Measurements from ENCODE around the gene SECISBP2. TPM values are rescaled to one million over a fixed set of nuclear protein-coding genes. Genes with fewer than 3 reads are reported as not detected.

SECISBP2 gene
- total and polyA plus RNA-seq, 2 of the 13 experiments (the other 11 are each of a cell fraction or from before 2014, with no cell fraction given): 32.4 to 38.0 TPM

GRCh38 chr9:89357331-89358197, 39.3 kb downstream of the SECISBP2 start (continued):
- TF ChIP-seq SOX13 (IDR thresholded peaks at IDR 0.05) (peak; percentile 93), SOX13 (CRISPR knock-in tag; conservative IDR thresholded peaks at IDR 0.05 in 1 of 2, IDR thresholded peaks at IDR 0.05 in 1 of 2) (peak in 1 of 2 experiments; percentile 97; a peak in 2 of 4 replicates), ZNF382 (CRISPR knock-in tag; IDR thresholded peaks at IDR 0.05; ENCODE audit: borderline replicate concordance) (no peak), ZNF775 (CRISPR knock-in tag; IDR thresholded peaks at IDR 0.05; ENCODE audit: borderline replicate concordance) (no peak), KAT7 (CRISPR knock-in tag; IDR thresholded peaks at IDR 0.05; ENCODE audit: borderline replicate concordance) (peak; percentile 83), ZEB1 (IDR thresholded peaks at IDR 0.05; ENCODE audit: insufficient replicate concordance, low read depth) (peak; percentile 98), ZFP36L1 (CRISPR knock-in tag; IDR thresholded peaks at IDR 0.05) (0 out of 2 replicates have a peak, but pooled peaks have one; percentile 60), MIER3 (CRISPR knock-in tag; IDR thresholded peaks at IDR 0.05; ENCODE audit: borderline replicate concordance) (peak; percentile 93; the same call in 1 of the 2 replicates), SAP130 (CRISPR knock-in tag; IDR thresholded peaks at IDR 0.05; ENCODE audit: low read depth) (peak; percentile 98), ZBTB33 (CRISPR knock-in tag; IDR thresholded peaks at IDR 0.05) (peak; percentile 70), ZNF263 (CRISPR knock-in tag; IDR thresholded peaks at IDR 0.05) (no peak), ZNF792 (CRISPR knock-in tag; IDR thresholded peaks at IDR 0.05) (0 out of 2 replicates have a peak, but pooled peaks have one; percentile 64), HMGXB4 (CRISPR knock-in tag; IDR thresholded peaks at IDR 0.05; ENCODE audit: borderline replicate concordance in 1 of 2, low read depth in 1 of 2) (peak in 1 of 2 experiments; percentile 68; a peak in 1 of 4 replicates), ZNF280D (CRISPR knock-in tag; IDR thresholded peaks at IDR 0.05) (0 out of 2 replicates have a peak, but pooled peaks have one; percentile 34)
- TF ChIP-seq, protein P1, sequence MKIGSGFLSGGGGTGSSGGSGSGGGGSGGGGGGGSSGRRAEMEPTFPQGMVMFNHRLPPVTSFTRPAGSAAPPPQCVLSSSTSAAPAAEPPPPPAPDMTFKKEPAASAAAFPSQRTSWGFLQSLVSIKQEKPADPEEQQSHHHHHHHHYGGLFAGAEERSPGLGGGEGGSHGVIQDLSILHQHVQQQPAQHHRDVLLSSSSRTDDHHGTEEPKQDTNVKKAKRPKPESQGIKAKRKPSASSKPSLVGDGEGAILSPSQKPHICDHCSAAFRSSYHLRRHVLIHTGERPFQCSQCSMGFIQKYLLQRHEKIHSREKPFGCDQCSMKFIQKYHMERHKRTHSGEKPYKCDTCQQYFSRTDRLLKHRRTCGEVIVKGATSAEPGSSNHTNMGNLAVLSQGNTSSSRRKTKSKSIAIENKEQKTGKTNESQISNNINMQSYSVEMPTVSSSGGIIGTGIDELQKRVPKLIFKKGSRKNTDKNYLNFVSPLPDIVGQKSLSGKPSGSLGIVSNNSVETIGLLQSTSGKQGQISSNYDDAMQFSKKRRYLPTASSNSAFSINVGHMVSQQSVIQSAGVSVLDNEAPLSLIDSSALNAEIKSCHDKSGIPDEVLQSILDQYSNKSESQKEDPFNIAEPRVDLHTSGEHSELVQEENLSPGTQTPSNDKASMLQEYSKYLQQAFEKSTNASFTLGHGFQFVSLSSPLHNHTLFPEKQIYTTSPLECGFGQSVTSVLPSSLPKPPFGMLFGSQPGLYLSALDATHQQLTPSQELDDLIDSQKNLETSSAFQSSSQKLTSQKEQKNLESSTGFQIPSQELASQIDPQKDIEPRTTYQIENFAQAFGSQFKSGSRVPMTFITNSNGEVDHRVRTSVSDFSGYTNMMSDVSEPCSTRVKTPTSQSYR (CRISPR knock-in tag; IDR thresholded peaks at IDR 0.05; ENCODE audit: borderline replicate concordance): peak; percentile 70; the same call in 1 of the 2 replicates
- TF ChIP-seq, protein P2, sequence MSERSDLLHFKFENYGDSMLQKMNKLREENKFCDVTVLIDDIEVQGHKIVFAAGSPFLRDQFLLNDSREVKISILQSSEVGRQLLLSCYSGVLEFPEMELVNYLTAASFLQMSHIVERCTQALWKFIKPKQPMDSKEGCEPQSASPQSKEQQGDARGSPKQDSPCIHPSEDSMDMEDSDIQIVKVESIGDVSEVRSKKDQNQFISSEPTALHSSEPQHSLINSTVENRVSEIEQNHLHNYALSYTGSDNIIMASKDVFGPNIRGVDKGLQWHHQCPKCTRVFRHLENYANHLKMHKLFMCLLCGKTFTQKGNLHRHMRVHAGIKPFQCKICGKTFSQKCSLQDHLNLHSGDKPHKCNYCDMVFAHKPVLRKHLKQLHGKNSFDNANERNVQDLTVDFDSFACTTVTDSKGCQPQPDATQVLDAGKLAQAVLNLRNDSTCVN (CRISPR knock-in tag; IDR thresholded peaks at IDR 0.05; ENCODE audit: borderline replicate concordance): peak; percentile 63; the same call in 1 of the 2 replicates
